Esophagus muscularis mucosa (tissue), 4 donors: ENCODE measurements around the gene C1orf174. TPM values are rescaled to one million over a fixed set of nuclear protein-coding genes. Genes with fewer than 3 reads are reported as not detected.

Experiments used
- DNase-seq: peaks from one replicate; pipeline ENCODE4 v3.0.0-alpha.2; 2017; ENCODE audit errors: extremely low spot score
- H3K27ac ChIP-seq, 4 donors: fragments of 200-600 bp; sonication (generic); replicated peaks in 1 of 4; 1 replicate in 3 of 4; 2 replicates in 1 of 4; pipeline ENCODE4 v1.5.1; 2016 to 2019; ENCODE audit warnings: mild to moderate bottlenecking in 1 of 4
- H3K27me3 ChIP-seq, 4 donors: fragments of 200-600 bp; sonication (generic); one replicate each; pipeline versions ENCODE4 v1.5.1 to v1.6.0; 2016 to 2019
- H3K36me3 ChIP-seq, 4 donors: fragments of 200-600 bp; sonication (generic); one replicate each; pipeline ENCODE4 v1.5.1; 2016 to 2019
- H3K4me1 ChIP-seq, 4 donors: fragments of 200-600 bp; sonication (generic); one replicate each; pipeline ENCODE4 v1.5.1; 2016 to 2019
- H3K4me3 ChIP-seq, 4 donors: fragments of 200-600 bp; sonication (generic); 1 replicate in 2 of 4; 2 replicates in 2 of 4; pipeline ENCODE4 v1.5.1; 2016 to 2019; ENCODE audit warnings: mild to moderate bottlenecking in 4 of 4, moderate library complexity in 1 of 4
- H3K9me3 ChIP-seq, 4 donors: fragments of 200-600 bp; sonication (generic); 1 replicate in 3 of 4; 2 replicates in 1 of 4; pipeline ENCODE4 v1.5.1; 2016 to 2019
- CTCF ChIP-seq, 3 experiments: fragments of 200-600 bp in 2 of 3; fragments of 450-650 bp in 1 of 3; sonication (generic) in 2 of 3; IDR thresholded peaks; one replicate each; pipeline ENCODE4 v1.5.1; 2017 to 2019; ENCODE audit warnings: antibody characterized with exemption in 3 of 3, mild to moderate bottlenecking in 2 of 3, moderate library complexity in 1 of 3
- EP300 ChIP-seq: sonication (generic); formaldehyde crosslinking; IDR thresholded peaks from one replicate; pipeline ENCODE4 v1.6.1; 2017; ENCODE audit warnings: antibody characterized with exemption
- POLR2A ChIP-seq: fragments of 450-650 bp; IDR thresholded peaks from one replicate; pipeline ENCODE4 v1.6.1; 2017; ENCODE audit warnings: antibody characterized with exemption, moderate library complexity, mild to moderate bottlenecking, low read depth
- POLR2AphosphoS5 ChIP-seq, 2 donors: sonication (generic); formaldehyde crosslinking; IDR thresholded peaks; one replicate each; pipeline ENCODE4 v1.6.1; 2017; ENCODE audit warnings: antibody characterized with exemption in 2 of 2
- WGBS: methylation state at CpG from one replicate; pipeline ENCODE4 v1.1.5; 2018; 5-methylcytosine and 5-hydroxymethylcytosine counted together
- intact Hi-C: fragments of 100-400 bp; cut with DNase I; formaldehyde crosslinking; loops from one replicate; pipeline ENCODE4 v1.15.1; 2023
- total RNA-seq, 4 donors: library from RNA; depleted of rRNA; stranded (reverse); fragments of >200 nt; gene quantifications; one replicate each; pipeline versions ENCODE4 v1.1.0 to v1.2.1, GENCODE V29; 2016

Gene C1orf174
- total RNA-seq, 4 donors from 2014 or later, result 25.0 to 35.1 (median 27.6) TPM

DNA sequence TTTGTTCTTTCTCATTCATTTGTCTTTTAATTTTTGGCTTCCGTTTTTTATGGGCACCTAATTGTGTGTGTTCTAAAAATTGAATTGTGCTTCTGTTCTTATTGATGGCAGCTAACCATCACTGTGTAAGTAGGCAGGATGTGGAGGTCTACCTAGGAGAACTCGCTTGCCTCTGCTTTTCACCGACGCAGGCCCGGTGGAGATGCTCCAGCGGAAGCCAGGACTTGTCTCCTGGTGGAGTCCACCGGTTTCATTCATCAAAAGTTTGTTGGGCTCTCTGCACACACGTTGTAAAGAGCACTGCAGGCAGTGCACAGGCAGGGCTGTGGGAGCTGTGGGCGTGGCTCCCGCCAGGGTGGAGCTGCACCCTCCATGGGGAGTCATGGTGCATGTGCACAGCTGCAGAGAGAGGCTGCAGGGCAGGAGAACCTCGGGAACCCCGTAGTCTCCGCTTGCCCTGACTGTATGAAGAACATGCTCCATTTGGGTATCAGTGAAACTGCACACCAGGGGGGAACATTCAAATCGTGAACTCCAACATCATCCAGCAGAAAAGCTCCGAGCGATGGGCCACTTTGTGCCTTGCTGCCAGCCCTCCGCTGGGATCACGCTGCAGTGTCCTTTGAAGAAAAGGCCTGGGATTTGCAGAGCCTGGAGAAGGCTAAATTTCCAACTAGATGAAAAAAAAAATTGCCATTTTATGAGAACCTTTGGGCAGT, 6.0 kb upstream of the C1orf174 start:
- DNase-seq, result no peak
- Histone ChIP-seq H3K27ac (no peak overlapping the region), H3K4me3 (no peak overlapping the region), H3K4me1 (peaks cover 2 to 13% (median 11%) of the 10 kb centered on the region in 4 donors), H3K27me3 (peaks cover 0 to 12% (median 6%) of the 10 kb centered on the region in 4 donors), H3K9me3 (no peaks in the 10 kb centered on the region), H3K36me3 (no peaks in the 10 kb centered on the region)
- TF ChIP-seq CTCF (IDR thresholded peaks at IDR 0.05) (no peak), EP300 (no peak), POLR2A (no peak), POLR2AphosphoS5 (IDR thresholded peaks at IDR 0.05) (no peak)
- intact Hi-C loops, result no loop called here
- WGBS, result 81% methylated on average over 18 of the region's 18 CpGs

DNA sequence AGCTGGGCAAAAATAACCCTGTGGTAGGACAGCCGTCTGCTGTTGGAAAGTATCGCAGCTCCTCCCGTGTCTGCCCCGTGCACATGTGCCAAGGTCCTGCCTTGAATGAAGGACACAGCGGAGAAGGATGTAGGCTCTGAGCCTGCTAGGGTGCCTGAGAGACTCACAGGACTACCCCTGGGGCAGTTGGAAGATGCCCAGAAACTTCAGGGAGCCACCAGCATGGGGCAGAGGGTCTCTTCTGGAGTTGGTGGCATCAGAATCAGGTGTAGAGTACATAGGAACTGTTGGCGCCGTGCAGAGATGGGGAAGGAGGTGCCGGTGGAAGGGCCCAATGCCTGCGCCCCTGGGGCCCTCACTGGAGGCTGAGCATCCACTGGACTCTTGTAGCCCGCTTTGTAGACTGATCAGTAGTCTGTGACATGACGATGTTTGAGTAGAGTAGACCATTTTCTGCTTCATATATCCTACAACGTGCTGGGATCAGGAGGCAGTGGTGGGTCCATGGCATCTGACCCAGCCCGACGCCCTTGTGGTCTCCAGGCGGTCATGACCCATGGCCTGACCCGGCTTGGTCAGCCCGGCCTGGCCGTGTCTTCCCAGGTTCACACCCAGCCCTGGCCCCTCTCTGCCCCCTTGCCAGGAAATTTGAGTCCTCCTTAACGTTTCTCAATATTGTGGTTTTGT, 5.3 kb upstream of the C1orf174 start:
- Histone ChIP-seq H3K4me3 (no peak overlapping the region), H3K27ac (no peak overlapping the region), H3K4me1 (peaks cover 0 to 6% (median 5%) of the 10 kb centered on the region in 4 donors), H3K27me3 (peaks cover 0 to 5% (median 0%) of the 10 kb centered on the region in 4 donors), H3K36me3 (no peaks in the 10 kb centered on the region), H3K9me3 (no peaks in the 10 kb centered on the region)
- 91% methylated on average over 18 of the region's 19 CpGs for WGBS
- intact Hi-C loops, result no loop called here
- TF ChIP-seq POLR2AphosphoS5 (IDR thresholded peaks at IDR 0.05) (no peak), EP300 (no peak), CTCF (IDR thresholded peaks at IDR 0.05) (no peak), POLR2A (no peak)
- DNase-seq, result no peak

DNA sequence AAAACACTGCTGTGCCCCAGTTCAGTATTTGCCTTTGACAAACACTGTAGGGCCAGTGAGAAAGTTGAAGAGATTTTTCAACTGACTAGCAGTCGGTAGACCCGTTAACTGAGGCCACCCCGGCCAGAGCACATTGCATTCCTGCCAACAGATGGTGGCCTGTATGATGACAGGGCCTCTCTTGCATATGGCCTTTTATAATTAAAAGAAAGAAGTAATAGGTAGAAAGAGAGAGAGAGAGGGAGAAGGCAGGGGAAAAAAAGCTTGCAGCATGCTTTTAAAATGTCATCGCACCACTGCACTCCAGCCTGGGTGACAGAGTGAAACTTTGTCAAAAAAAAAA, 4.7 kb upstream of the C1orf174 start:
- no peak for DNase-seq
- peaks cover 0 to 6% (median 5%) of the 10 kb centered on the region in 4 donors for H3K4me1 ChIP-seq
- no peaks in the 10 kb centered on the region for H3K9me3 ChIP-seq
- intact Hi-C loops, result no loop called here
- TF ChIP-seq EP300, result no peak
- TF ChIP-seq CTCF (IDR thresholded peaks at IDR 0.05), result no peak
- no peak for TF ChIP-seq POLR2A
- TF ChIP-seq POLR2AphosphoS5 (IDR thresholded peaks at IDR 0.05), result no peak
- 91% methylated on average over 4 of the region's 4 CpGs for WGBS
- H3K27me3 ChIP-seq, result no peaks in the 10 kb centered on the region
- no peaks in the 10 kb centered on the region for H3K36me3 ChIP-seq
- no peak overlapping the region for H3K4me3 ChIP-seq
- H3K27ac ChIP-seq, result no peak overlapping the region

- Histone ChIP-seq H3K36me3 (no peaks in the 10 kb centered on the region), H3K9me3 (no peaks in the 10 kb centered on the region), H3K27me3 (no peaks in the 10 kb centered on the region), H3K4me3 (no peak overlapping the region), H3K4me1 (peaks cover 3 to 11% (median 11%) of the 10 kb centered on the region in 4 donors), H3K27ac (no peak overlapping the region)
- DNase-seq, result no peak
- TF ChIP-seq POLR2AphosphoS5 (IDR thresholded peaks at IDR 0.05), result no peak
- no peak for TF ChIP-seq CTCF (IDR thresholded peaks at IDR 0.05)
- TF ChIP-seq POLR2A, result no peak
- no peak for TF ChIP-seq EP300
- intact Hi-C loops, result no loop called here
- 84% methylated on average over 20 of the region's 24 CpGs for WGBS
Measured at GRCh38 chr1:3904006-3904842, 4.2 kb upstream of the C1orf174 start.
